SK-N-SH treated with all-trans-retinoic acid at 6 μM for 48 hours (cell line): ENCODE data around the gene LANCL3.

Source experiments
- CREB5 ChIP-seq: fragments of 250-450 bp; sonication (Bioruptor Pico); IDR thresholded peaks from 2 replicates; pipeline ENCODE4 v1.5.1; 2020; ENCODE audit warnings: low read depth, mild to moderate bottlenecking, moderate library complexity
- CSDC2 ChIP-seq: fragments of 250-450 bp; sonication (Bioruptor Pico); IDR thresholded peaks from 2 replicates; pipeline ENCODE4 v1.5.0; 2020; ENCODE audit warnings: mild to moderate bottlenecking, moderate library complexity
- OSR1 ChIP-seq: fragments of 250-450 bp; sonication (Bioruptor Pico); IDR thresholded peaks from 2 replicates; pipeline ENCODE4 v1.8.0; 2022; ENCODE audit warnings: moderate library complexity, mild to moderate bottlenecking, inconsistent platforms
- PATZ1 ChIP-seq: fragments of 250-450 bp; sonication (Bioruptor Pico); IDR thresholded peaks from 2 replicates; pipeline ENCODE4 v1.8.0; 2020; ENCODE audit warnings: mild to moderate bottlenecking, moderate library complexity, borderline replicate concordance
- SNAI2 ChIP-seq: fragments of 250-450 bp; sonication (Bioruptor Pico); IDR thresholded peaks from 2 replicates; pipeline ENCODE4 v1.5.0; 2020; ENCODE audit warnings: mild to moderate bottlenecking, moderate library complexity
- TOX ChIP-seq: fragments of 250-450 bp; sonication (Bioruptor Pico); IDR thresholded peaks from 2 replicates; pipeline ENCODE4 v1.8.0; 2021; ENCODE audit warnings: mild to moderate bottlenecking, moderate library complexity, borderline replicate concordance
- ZC3H10 ChIP-seq: fragments of 250-450 bp; sonication (Bioruptor Pico); IDR thresholded peaks from 2 replicates; pipeline ENCODE4 v1.5.1; 2021; ENCODE audit warnings: mild to moderate bottlenecking, moderate library complexity
- ZFP30 ChIP-seq: fragments of 450-650 bp; formaldehyde crosslinking; IDR thresholded peaks from 2 replicates; pipeline ENCODE4 v1.5.0; 2022; ENCODE audit warnings: mild to moderate bottlenecking, moderate library complexity
- ZNF70 ChIP-seq: fragments of 450-650 bp; formaldehyde crosslinking; IDR thresholded peaks from 2 replicates; pipeline ENCODE4 v1.5.0; 2020; ENCODE audit warnings: mild to moderate bottlenecking, moderate library complexity
- ZNF8 ChIP-seq: fragments of 450-650 bp; formaldehyde crosslinking; IDR thresholded peaks from 2 replicates; pipeline ENCODE4 v1.5.0; 2020; ENCODE audit warnings: mild to moderate bottlenecking, moderate library complexity
- TF ChIP-seq, protein P1 (sequence below): fragments of 250-450 bp; sonication (Bioruptor Pico); IDR thresholded peaks from 2 replicates; pipeline ENCODE4 v1.8.0; 2021; ENCODE audit warnings: low read depth, mild to moderate bottlenecking, moderate library complexity, borderline replicate concordance

- TF ChIP-seq TOX (no peak), ZNF70 (CRISPR knock-in tag) (no peak), OSR1 (no peak), CREB5 (CRISPR knock-in tag) (no peak), ZFP30 (CRISPR knock-in tag) (no peak), PATZ1 (CRISPR knock-in tag) (no peak), ZNF8 (CRISPR knock-in tag) (no peak), CSDC2 (CRISPR knock-in tag) (no peak), SNAI2 (CRISPR knock-in tag) (no peak), ZC3H10 (CRISPR knock-in tag) (no peak)
- TF ChIP-seq, protein P1, sequence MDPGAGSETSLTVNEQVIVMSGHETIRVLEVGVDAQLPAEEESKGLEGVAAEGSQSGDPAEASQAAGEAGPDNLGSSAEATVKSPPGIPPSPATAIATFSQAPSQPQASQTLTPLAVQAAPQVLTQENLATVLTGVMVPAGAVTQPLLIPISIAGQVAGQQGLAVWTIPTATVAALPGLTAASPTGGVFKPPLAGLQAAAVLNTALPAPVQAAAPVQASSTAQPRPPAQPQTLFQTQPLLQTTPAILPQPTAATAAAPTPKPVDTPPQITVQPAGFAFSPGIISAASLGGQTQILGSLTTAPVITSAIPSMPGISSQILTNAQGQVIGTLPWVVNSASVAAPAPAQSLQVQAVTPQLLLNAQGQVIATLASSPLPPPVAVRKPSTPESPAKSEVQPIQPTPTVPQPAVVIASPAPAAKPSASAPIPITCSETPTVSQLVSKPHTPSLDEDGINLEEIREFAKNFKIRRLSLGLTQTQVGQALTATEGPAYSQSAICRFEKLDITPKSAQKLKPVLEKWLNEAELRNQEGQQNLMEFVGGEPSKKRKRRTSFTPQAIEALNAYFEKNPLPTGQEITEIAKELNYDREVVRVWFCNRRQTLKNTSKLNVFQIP (CRISPR knock-in tag): no peak
These were observed 18.6 kb downstream of the LANCL3 start for GRCh38 chrX:37590047-37590446.
